ENCODE measurements around the gene ZEB1. TPM values are rescaled to one million over a fixed set of nuclear protein-coding genes. Genes with fewer than 3 reads are reported as not detected.

ZEB1 gene
- total RNA-seq, 1 experiment from 2014 or later = 0.39 TPM

DNA sequence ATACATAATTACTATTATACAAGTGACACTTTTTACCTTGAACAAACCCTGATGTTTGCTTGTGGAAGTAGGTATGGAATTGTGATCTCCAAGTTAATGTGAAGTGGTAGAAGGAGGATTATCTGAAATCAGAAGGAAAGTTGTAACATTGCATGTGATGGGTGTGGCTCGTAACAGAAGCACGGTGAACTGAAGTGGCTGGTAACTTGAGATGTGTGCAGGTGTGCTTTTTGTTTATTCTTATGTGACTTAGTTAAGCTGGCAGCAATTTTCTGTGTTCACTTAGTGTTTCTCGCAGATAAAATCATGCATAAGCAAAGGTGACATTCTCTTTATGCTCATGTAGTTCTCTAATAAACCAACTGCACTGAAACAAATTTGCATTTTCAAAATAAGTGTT is 82.3 kb downstream of the ZEB1 start:
- Histone ChIP-seq H4K20me1 (ENCODE audit: control insufficient read depth, insufficient read depth, insufficient read length) (no peaks in the 10 kb centered on the region), H3K14ac (ENCODE audit: insufficient read depth, low read length) (no peak overlapping the region), H3K18ac (ENCODE audit: insufficient read length, low read depth, low read length) (no peak overlapping the region), H3K9me3 (ENCODE audit: control insufficient read depth, low read depth, low read length) (no peaks in the 10 kb centered on the region), H3K9ac (ENCODE audit: extremely low read depth, insufficient read length, low read length) (no peak overlapping the region), H4K8ac (replicated peaks; ENCODE audit: insufficient read length, low read depth, low read length) (no peak overlapping the region), H3K4me1 (ENCODE audit: insufficient read depth, low read length) (no peaks in the 10 kb centered on the region), H4K5ac (ENCODE audit: insufficient read length, low read depth, low read length) (no peak overlapping the region), H3K79me1 (ENCODE audit: insufficient read depth, low read depth, low read length, poor library complexity, severe bottlenecking) (no peaks in the 10 kb centered on the region), H2BK5ac (ENCODE audit: insufficient read length, low read length) (no peak overlapping the region), H2BK12ac (ENCODE audit: insufficient read length, low read depth, low read length) (no peak overlapping the region), H2BK120ac (ENCODE audit: low read depth, low read length, poor library complexity, severe bottlenecking) (no peak overlapping the region), H2BK20ac (ENCODE audit: low read depth, low read length, poor library complexity, severe bottlenecking) (no peak overlapping the region), H2AK5ac (ENCODE audit: insufficient read length, low read length) (no peak overlapping the region), H3K27me3 (ENCODE audit: insufficient read depth, low read length) (no peaks in the 10 kb centered on the region), H3K23me2 (ENCODE audit: insufficient read length, low read depth, low read length, poor library complexity, severe bottlenecking) (no peaks in the 10 kb centered on the region), H3K79me2 (ENCODE audit: insufficient read depth, low read length) (no peaks in the 10 kb centered on the region), H3K4ac (ENCODE audit: low read depth, low read length) (no peak overlapping the region), H4K91ac (ENCODE audit: insufficient read length, low read depth, low read length) (no peak overlapping the region), H3K4me2 (ENCODE audit: insufficient read depth, insufficient read length, low read length) (no peak overlapping the region), H3T11ph (ENCODE audit: low read length) (no peak overlapping the region), H3K27ac (ENCODE audit: insufficient read length, low read depth, low read length) (no peak overlapping the region), H2AFZ (ENCODE audit: low read length) (no peak overlapping the region), H3K56ac (ENCODE audit: insufficient read length, low read depth, low read length) (no peak overlapping the region), H3K23ac (ENCODE audit: insufficient read length, low read depth, low read length) (no peak overlapping the region), H2BK15ac (ENCODE audit: low read depth, low read length) (no peak overlapping the region)
- Mint-ChIP-seq H3K27me3 (ENCODE audit: low read depth) (no peaks in the 10 kb centered on the region), H3K4me1 (peaks cover 0 to 3% of the 10 kb centered on the region in 2 experiments; a peak in 2 of 4 replicates), H3K36me3 (ENCODE audit: insufficient read depth in 1 of 3, low read depth in 3 of 3) (no peaks in the 10 kb centered on the region), H3K9me3 (peaks cover 0 to 2% of the 10 kb centered on the region in 2 experiments; a peak in 1 of 5 replicates), H3K4me3 (no peak overlapping the region), H3K27ac (no peak overlapping the region)
- DNase-seq = no peak
- no CpG with 5 or more reads among the region's 3 CpGs for WGBS (ENCODE audit: extremely low coverage, insufficient read length, low lambda C conversion rate)
- TF ChIP-seq, protein P1, sequence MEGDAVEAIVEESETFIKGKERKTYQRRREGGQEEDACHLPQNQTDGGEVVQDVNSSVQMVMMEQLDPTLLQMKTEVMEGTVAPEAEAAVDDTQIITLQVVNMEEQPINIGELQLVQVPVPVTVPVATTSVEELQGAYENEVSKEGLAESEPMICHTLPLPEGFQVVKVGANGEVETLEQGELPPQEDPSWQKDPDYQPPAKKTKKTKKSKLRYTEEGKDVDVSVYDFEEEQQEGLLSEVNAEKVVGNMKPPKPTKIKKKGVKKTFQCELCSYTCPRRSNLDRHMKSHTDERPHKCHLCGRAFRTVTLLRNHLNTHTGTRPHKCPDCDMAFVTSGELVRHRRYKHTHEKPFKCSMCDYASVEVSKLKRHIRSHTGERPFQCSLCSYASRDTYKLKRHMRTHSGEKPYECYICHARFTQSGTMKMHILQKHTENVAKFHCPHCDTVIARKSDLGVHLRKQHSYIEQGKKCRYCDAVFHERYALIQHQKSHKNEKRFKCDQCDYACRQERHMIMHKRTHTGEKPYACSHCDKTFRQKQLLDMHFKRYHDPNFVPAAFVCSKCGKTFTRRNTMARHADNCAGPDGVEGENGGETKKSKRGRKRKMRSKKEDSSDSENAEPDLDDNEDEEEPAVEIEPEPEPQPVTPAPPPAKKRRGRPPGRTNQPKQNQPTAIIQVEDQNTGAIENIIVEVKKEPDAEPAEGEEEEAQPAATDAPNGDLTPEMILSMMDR (conservative IDR thresholded peaks at IDR 0.05) = no peak
